IMR-90 (cell line): ENCODE data around the gene OR13C2. TPM values are rescaled to one million over a fixed set of nuclear protein-coding genes. Genes with fewer than 3 reads are reported as not detected.
"Not testable (repeated sequence)": the region's sequence is repeated elsewhere in the genome, so short reads cannot be mapped to it uniquely, and the experiment has no call there.

Source experiments
- ATAC-seq: fragments of 200-7000 bp; cut with Tn5 transposase; 2 replicates; pipeline ENCODE4 v1.9.1; 2020; ENCODE audit warnings: low read depth, mild to moderate bottlenecking, moderate library complexity
- BruUV-seq: library from RNA; stranded (reverse); fragments of 400-500 nt; replicated peaks from 2 replicates; lab custom pipeline; 2021; lab: Mats Ljungman, UMichigan
- CTCF ChIA-PET: fragments of 300-600 bp; formaldehyde crosslinking; extraction: SDS; loops from one replicate; lab custom pipeline; 2021; ENCODE audit warnings: antibody characterized with exemption; lab: Yijun Ruan, JAX
- POLR2A ChIA-PET: fragments of 300-600 bp; sonication (Branson Sonifier 250); formaldehyde crosslinking; loops from one replicate; lab custom pipeline; 2022; ENCODE audit warnings: antibody characterized with exemption; ENCODE audit not compliant: unreplicated experiment; lab: Charles Lee
- DNase-seq: peaks from one replicate; pipeline ENCODE4 v3.0.0; 2013
- H2AFZ ChIP-seq: replicated peaks from 2 replicates; pipeline ENCODE3; 2013; ENCODE audit warnings: low read length, mild to moderate bottlenecking; ENCODE audit not compliant: poor library complexity
- H2AK5ac ChIP-seq: 2 replicates; pipeline ENCODE4 v1.6.1; 2013; ENCODE audit warnings: low read depth, low read length, inconsistent platforms
- H2AK9ac ChIP-seq: replicated peaks from 2 replicates; pipeline ENCODE3; 2013; ENCODE audit warnings: mild to moderate bottlenecking, low read depth, low read length, moderate library complexity; ENCODE audit not compliant: poor library complexity
- H2BK120ac ChIP-seq: 2 replicates; pipeline ENCODE4 v1.6.1; 2013; ENCODE audit warnings: low read depth, low read length, inconsistent platforms
- H2BK15ac ChIP-seq: 3 replicates; pipeline ENCODE4 v1.6.1; 2013; ENCODE audit warnings: low read depth, low read length, inconsistent platforms
- H2BK20ac ChIP-seq: 2 replicates; pipeline ENCODE4 v1.6.1; 2013; ENCODE audit warnings: low read depth, mild to moderate bottlenecking, inconsistent platforms, low read length, moderate library complexity
- H2BK5ac ChIP-seq: 2 replicates; pipeline ENCODE4 v1.6.1; 2013; ENCODE audit warnings: mild to moderate bottlenecking, low read depth, low read length, inconsistent platforms; ENCODE audit not compliant: poor library complexity, severe bottlenecking
- H3K14ac ChIP-seq: replicated peaks from 2 replicates; pipeline ENCODE4 v1.6.1; 2013; ENCODE audit warnings: low read depth, low read length, inconsistent platforms
- H3K18ac ChIP-seq: 2 replicates; pipeline ENCODE4 v1.6.1; 2013; ENCODE audit warnings: low read depth, low read length, control low read depth
- H3K23ac ChIP-seq: 2 replicates; pipeline ENCODE4 v1.6.1; 2013; ENCODE audit warnings: low read depth, low read length, inconsistent platforms
- H3K27ac ChIP-seq: 2 replicates; pipeline ENCODE4 v1.5.1; 2013; ENCODE audit warnings: mild to moderate bottlenecking, control low read depth, low read length; ENCODE audit not compliant: insufficient read depth
- H3K27me3 ChIP-seq: 2 replicates; pipeline ENCODE4 v1.6.1; 2013; ENCODE audit warnings: low read length; ENCODE audit not compliant: control insufficient read depth, insufficient read depth
- H3K36me3 ChIP-seq: 2 replicates; pipeline ENCODE4 v1.6.1; 2013; ENCODE audit warnings: low read length, mixed read lengths; ENCODE audit not compliant: control insufficient read depth, insufficient read depth
- H3K4ac ChIP-seq: 2 replicates; pipeline ENCODE4 v1.6.1; 2013; ENCODE audit warnings: low read depth, low read length, inconsistent platforms
- H3K4me1 ChIP-seq: 2 replicates; pipeline ENCODE4 v1.6.1; 2013; ENCODE audit warnings: low read length, mixed read lengths; ENCODE audit not compliant: control insufficient read depth, insufficient read depth
- H3K4me2 ChIP-seq: 2 replicates; pipeline ENCODE4 v1.6.1; 2013; ENCODE audit warnings: low read depth, mild to moderate bottlenecking, control low read depth, low read length, moderate library complexity
- H3K4me3 ChIP-seq: 2 replicates; pipeline ENCODE4 v1.5.1; 2013; ENCODE audit warnings: low read depth, mild to moderate bottlenecking, control low read depth, low read length, moderate library complexity; ENCODE audit not compliant: insufficient read depth
- H3K56ac ChIP-seq: 2 replicates; pipeline ENCODE4 v1.6.1; 2013; ENCODE audit warnings: low read length, inconsistent platforms; ENCODE audit not compliant: insufficient read depth; ENCODE audit errors: extremely low read depth
- H3K79me1 ChIP-seq, 2 experiments: 2 replicates each; pipeline ENCODE4 v1.6.1; 2013; ENCODE audit warnings: low read length in 2 of 2, inconsistent platforms in 1 of 2, low read depth in 1 of 2
- H3K9ac ChIP-seq: 2 replicates; pipeline ENCODE4 v1.6.1; 2013; ENCODE audit warnings: low read depth, low read length, control low read depth
- H3K9me1 ChIP-seq: 2 replicates; pipeline ENCODE4 v1.6.1; 2013; ENCODE audit warnings: low read length, inconsistent platforms; ENCODE audit not compliant: insufficient read depth
- H3K9me3 ChIP-seq: 2 replicates; pipeline ENCODE4 v1.6.1; 2013; ENCODE audit warnings: low read length; ENCODE audit not compliant: control insufficient read depth, insufficient read depth
- H4K20me1 ChIP-seq: 2 replicates; pipeline ENCODE4 v1.6.1; 2013; ENCODE audit warnings: low read length, inconsistent platforms; ENCODE audit not compliant: insufficient read depth
- H4K5ac ChIP-seq: 2 replicates; pipeline ENCODE4 v1.6.1; 2013; ENCODE audit warnings: mild to moderate bottlenecking, low read depth, low read length, control low read depth
- H4K8ac ChIP-seq, 2 experiments: 2 replicates each; pipeline ENCODE4 v1.6.1; 2013; ENCODE audit warnings: low read depth in 2 of 2, low read length in 2 of 2, control low read depth in 1 of 2, inconsistent platforms in 1 of 2
- H4K91ac ChIP-seq: 2 replicates; pipeline ENCODE4 v1.6.1; 2013; ENCODE audit warnings: low read depth, low read length, inconsistent platforms; ENCODE audit not compliant: insufficient read depth
- BHLHE40 ChIP-seq: fragments of 150-350 bp; IDR thresholded peaks from 2 replicates; pipeline ENCODE4 v1.6.1; 2016; ENCODE audit warnings: mild to moderate bottlenecking, low read depth, low read length
- CEBPB ChIP-seq: IDR thresholded peaks from 2 replicates; pipeline ENCODE4 v1.6.1; 2012; ENCODE audit warnings: low read depth, low read length, improper control_type of control experiment
- MAFK ChIP-seq: IDR thresholded peaks from 2 replicates; pipeline ENCODE4 v1.6.1; 2012; ENCODE audit warnings: low read depth, low read length, improper control_type of control experiment
- MAZ ChIP-seq: IDR thresholded peaks from 2 replicates; pipeline ENCODE4 v1.6.1; 2012; ENCODE audit warnings: low read depth, mild to moderate bottlenecking, low read length, improper control_type of control experiment, moderate library complexity, borderline replicate concordance
- MXI1 ChIP-seq: IDR thresholded peaks from 2 replicates; pipeline ENCODE4 v1.6.1; 2012; ENCODE audit warnings: low read depth, mild to moderate bottlenecking, low read length, moderate library complexity, borderline replicate concordance
- NFE2L2 ChIP-seq: fragments of 150-350 bp; IDR thresholded peaks from 2 replicates; pipeline ENCODE4 v1.6.1; 2016; ENCODE audit warnings: low read depth, mild to moderate bottlenecking, low read length
- POLR2A ChIP-seq: IDR thresholded peaks from 2 replicates; pipeline ENCODE4 v1.6.1; 2012; ENCODE audit warnings: mild to moderate bottlenecking, low read depth, low read length
- SMC3 ChIP-seq: fragments of 150-350 bp; IDR thresholded peaks from 2 replicates; pipeline ENCODE4 v1.6.1; 2016; ENCODE audit warnings: low read depth, mild to moderate bottlenecking, antibody characterized with exemption, low read length, moderate library complexity
- USF2 ChIP-seq: fragments of 150-350 bp; IDR thresholded peaks from 2 replicates; pipeline ENCODE4 v1.6.1; 2017; ENCODE audit warnings: mild to moderate bottlenecking, antibody characterized with exemption, low read length, low read depth
- WGBS, 2 experiments: methylation state at CpG; one replicate each; pipeline versions ENCODE4 v1.1.5 to v1.1.7; 2013; ENCODE audit warnings: missing lambda C conversion rate in 2 of 2; ENCODE audit not compliant: insufficient read length in 1 of 2; ENCODE audit errors: extremely low coverage in 2 of 2; 5-methylcytosine and 5-hydroxymethylcytosine counted together
- dilution Hi-C: fragments of 300-500 bp; cut with HindIII; formaldehyde crosslinking; loops from one replicate; pipeline ENCODE4 v1.14.3; 2018; ENCODE audit warnings: low sequenced_read_pairs; ENCODE audit not compliant: unreplicated experiment
- in situ Hi-C: fragments of 300-500 bp; cut with MboI; formaldehyde crosslinking; loops from 3 replicates; pipeline ENCODE4 v1.14.3; 2019; ENCODE audit warnings: low sequenced_read_pairs, inconsistent platforms, mixed read lengths
- intact Hi-C: fragments of 100-400 bp; cut with micrococcal nuclease; formaldehyde crosslinking; loops from 2 replicates; pipeline ENCODE4 v1.10.0; 2022
- polyA plus RNA-seq, 3 experiments: library from polyadenylated mRNA; depleted of rRNA; stranded (reverse); fragments of >200 nt; gene quantifications; 2 replicates each; pipeline ENCODE4 v1.2.3, GENCODE V29; 2012; ENCODE audit warnings: low replicate concordance in 1 of 3
- total RNA-seq: library from RNA; depleted of rRNA; stranded (reverse); fragments of >200 nt; gene quantifications from 2 replicates; pipeline ENCODE4 v1.2.3, GENCODE V29; 2012

The OR13C2 gene
- total and polyA plus RNA-seq, 2 of the 4 experiments (the other 2 are of a cell fraction): not detected

- Histone ChIP-seq H3K36me3 (no peaks in the 10 kb centered on the region), H3K4me3 (no peak overlapping the region), H3K18ac (no peak overlapping the region), H3K56ac (no peak overlapping the region), H4K91ac (no peak overlapping the region), H3K4me1 (no peaks in the 10 kb centered on the region), H3K9me1 (no peaks in the 10 kb centered on the region), H2AK5ac (no peak overlapping the region), H4K20me1 (no peaks in the 10 kb centered on the region), H3K27ac (no peak overlapping the region), H2BK15ac (no peak overlapping the region), H2BK20ac (no peak overlapping the region), H3K27me3 (no peaks in the 10 kb centered on the region), H2AK9ac (no peak overlapping the region), H3K23ac (no peak overlapping the region), H3K4me2 (no peak overlapping the region), H3K9ac (no peak overlapping the region), H3K14ac (no peak overlapping the region), H4K8ac (no peak overlapping the region), H3K79me1 (no peaks in the 10 kb centered on the region), H2AFZ (no peak overlapping the region), H3K4ac (no peak overlapping the region), H3K9me3 (peaks cover 19% of the 10 kb centered on the region), H4K5ac (no peak overlapping the region), H2BK5ac (no peak overlapping the region), H2BK120ac (no peak overlapping the region)
- in situ Hi-C loops: no loop called here
- POLR2A ChIA-PET: no interaction called here
- WGBS, 2 experiments: 87% methylated on average over 20 of the region's 30 CpGs; no CpG with 5 or more reads in 1 of the 2 experiments
- intact Hi-C loops: no loop called here
- no TSS peak for BruUV-seq
- DNase-seq (no peak), ATAC-seq (no peak)
- dilution Hi-C loops: no loop called here
- no peak for TF ChIP-seq USF2
- no peak for TF ChIP-seq POLR2A
- no peak for TF ChIP-seq SMC3
- TF ChIP-seq NFE2L2: no peak
- TF ChIP-seq MAFK: no peak
- no peak for TF ChIP-seq MAZ
- no peak for TF ChIP-seq MXI1
- TF ChIP-seq CEBPB: no peak
- no peak for TF ChIP-seq BHLHE40
- CTCF ChIA-PET: no interaction called here
Observed at GRCh38 chr9:104633976-104634520, 28.6 kb upstream of the OR13C2 start.

DNA sequence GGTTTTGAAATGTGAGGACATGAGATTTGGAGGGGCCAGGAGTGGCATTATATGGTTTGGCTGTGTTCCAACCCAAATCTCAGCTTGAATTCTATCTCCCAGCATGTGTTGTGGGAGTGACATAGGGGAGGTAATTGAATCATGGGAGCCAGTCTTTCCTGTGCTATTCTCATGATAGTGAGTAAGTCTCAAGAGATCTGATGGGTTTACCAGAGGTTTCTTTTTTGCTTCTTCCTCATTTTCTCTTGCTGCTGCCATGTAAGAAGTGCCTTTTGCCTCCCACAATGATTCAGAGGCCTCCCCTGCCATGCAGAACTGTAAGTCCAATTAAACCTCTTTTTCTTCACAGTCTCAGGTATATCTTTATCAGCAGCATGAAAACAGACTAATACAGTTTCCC, 20.5 kb upstream of the OR13C2 start:
- H4K91ac ChIP-seq, H3K23ac ChIP-seq, H2BK5ac ChIP-seq, H2AK9ac ChIP-seq, H3K9me3 ChIP-seq, H3K9ac ChIP-seq, H3K4me3 ChIP-seq, intact Hi-C loops, POLR2A ChIA-PET, H3K56ac ChIP-seq, in situ Hi-C loops, H3K18ac ChIP-seq, H2BK20ac ChIP-seq, H3K4ac ChIP-seq, H3K9me1 ChIP-seq, CTCF ChIA-PET, dilution Hi-C loops, ATAC-seq, H3K4me2 ChIP-seq, H3K27me3 ChIP-seq, H2BK15ac ChIP-seq, H2AK5ac ChIP-seq, H2AFZ ChIP-seq, H2BK120ac ChIP-seq, H3K79me1 ChIP-seq, H4K20me1 ChIP-seq, H3K27ac ChIP-seq, H3K36me3 ChIP-seq, BruUV-seq, DNase-seq, H4K8ac ChIP-seq, H3K14ac ChIP-seq, H4K5ac ChIP-seq, H3K4me1 ChIP-seq: not testable (repeated sequence)
